ENCODE data around the gene NUP85.

- TF ChIP-seq POLR2A (IDR thresholded peaks at IDR 0.05; ENCODE audit: low read length): no peak
- TF ChIP-seq GATA1 (IDR thresholded peaks at IDR 0.05; ENCODE audit: low read depth, low read length): no peak
These were observed 45.3 kb upstream of the NUP85 start for GRCh38 chr17:75160211-75160610.
